HepG2 (cell line): ENCODE measurements around the gene STMN3. TPM values are rescaled to one million over a fixed set of nuclear protein-coding genes. Genes with fewer than 3 reads are reported as not detected.

ENCODE experiments used
- ATAC-seq: fragments of 200-7000 bp; cut with Tn5 transposase; 3 replicates; pipeline ENCODE4 v1.9.1; 2020; ENCODE audit warnings: mild to moderate bottlenecking, moderate library complexity
- BruUV-seq: library from RNA; stranded (reverse); fragments of 400-500 nt; replicated peaks from 2 replicates; lab custom pipeline; 2021; lab: Mats Ljungman, UMichigan
- CTCF ChIA-PET: fragments of 300-600 bp; formaldehyde crosslinking; extraction: SDS; loops from one replicate; lab custom pipeline; 2021; ENCODE audit warnings: low total read pairs, inconsistent platforms, low intra/inter-chr PET ratio; lab: Yijun Ruan, JAX
- POLR2A ChIA-PET: fragments of 350-600 bp; sonication (Branson Sonifier 250); formaldehyde crosslinking; loops from one replicate; lab custom pipeline; 2020; ENCODE audit warnings: antibody characterized with exemption, inconsistent platforms; lab: Yijun Ruan, JAX
- DNase-seq: peaks from one replicate; pipeline ENCODE4 v3.0.0-alpha.2; 2015; ENCODE audit warnings: low spot score
- FAIRE-seq: peaks from 3 replicates; lab custom pipeline; 2011; peaks lifted over from hg19 to GRCh38; lab: Jason Lieb, UNC
- H2AFZ ChIP-seq: one replicate; pipeline ENCODE4 v1.6.1; 2011; ENCODE audit warnings: low read length, inconsistent platforms
- H3K27ac ChIP-seq: fragments of 300-600 bp; 3 replicates; pipeline ENCODE4 v1.8.0; 2011; ENCODE audit warnings: mixed run types, mild to moderate bottlenecking, mixed read lengths, low read length, inconsistent platforms; ENCODE audit not compliant: insufficient read depth; ENCODE audit errors: extremely low read length
- H3K27me3 ChIP-seq, 2 experiments: fragments of 200-600 bp in 1 of 2; 2 replicates in 1 of 2; 3 replicates in 1 of 2; pipeline versions ENCODE4 v1.6.0 to v1.8.0; 2011; ENCODE audit warnings: low read length in 2 of 2, mild to moderate bottlenecking in 2 of 2, moderate library complexity in 2 of 2, inconsistent platforms in 1 of 2; ENCODE audit not compliant: insufficient read depth in 2 of 2, control insufficient read depth in 1 of 2
- H3K36me3 ChIP-seq, 2 experiments: fragments of 200-600 bp in 1 of 2; replicated peaks in 1 of 2; 2 replicates in 1 of 2; 3 replicates in 1 of 2; pipeline versions ENCODE4 v1.5.1 to v1.8.0; 2011; ENCODE audit warnings: low read length in 2 of 2, inconsistent platforms in 1 of 2; ENCODE audit not compliant: insufficient read depth in 2 of 2, control insufficient read depth in 1 of 2
- H3K4me1 ChIP-seq: 2 replicates; pipeline ENCODE4 v1.5.1; 2012; ENCODE audit warnings: low read length, inconsistent platforms; ENCODE audit not compliant: insufficient read depth
- H3K4me2 ChIP-seq: 2 replicates; pipeline ENCODE4 v1.6.0; 2011; ENCODE audit warnings: low read depth, low read length, inconsistent platforms
- H3K4me3 ChIP-seq, 3 experiments: fragments of 200-600 bp in 1 of 3; sonication (generic), shearing (Covaris generic) in 1 of 3; replicated peaks in 1 of 3; 2 replicates each; pipeline ENCODE4 v1.5.1; 2011 to 2016; ENCODE audit warnings: low read length in 3 of 3, inconsistent platforms in 2 of 3, low read depth in 2 of 3, mild to moderate bottlenecking in 2 of 3, control low read depth in 1 of 3, mixed read lengths in 1 of 3; ENCODE audit not compliant: insufficient read depth in 1 of 3
- H3K79me2 ChIP-seq: one replicate; pipeline ENCODE4 v1.6.1; 2011; ENCODE audit warnings: low read length, inconsistent platforms; ENCODE audit not compliant: insufficient read depth
- H3K9ac ChIP-seq: 2 replicates; pipeline ENCODE4 v1.6.0; 2011; ENCODE audit warnings: mild to moderate bottlenecking, low read depth, low read length, inconsistent platforms; ENCODE audit not compliant: insufficient read depth
- H3K9me3 ChIP-seq: 2 replicates; pipeline ENCODE4 v1.5.1; 2012; ENCODE audit warnings: mild to moderate bottlenecking, low read length
- H4K20me1 ChIP-seq: 2 replicates; pipeline ENCODE4 v1.6.0; 2011; ENCODE audit warnings: inconsistent platforms, mild to moderate bottlenecking, low read length, moderate library complexity; ENCODE audit not compliant: insufficient read depth
- EEA1 ChIP-seq: sonication (generic); formaldehyde crosslinking; IDR thresholded peaks from 2 replicates; pipeline ENCODE4 v1.5.1; 2020; ENCODE audit warnings: mild to moderate bottlenecking, missing genetic modification reagents, borderline replicate concordance
- GLI4 ChIP-seq: sonication (generic); formaldehyde crosslinking; IDR thresholded peaks from 2 replicates; pipeline ENCODE4 v1.5.1; 2020; ENCODE audit warnings: missing genetic modification reagents, mild to moderate bottlenecking, moderate library complexity, borderline replicate concordance
- MBNL3 ChIP-seq: fragments of 250-450 bp; sonication (Bioruptor Pico); conservative IDR thresholded peaks from 2 replicates; pipeline ENCODE4 v1.8.0; 2022; ENCODE audit warnings: mild to moderate bottlenecking, inconsistent platforms
- SP5 ChIP-seq: IDR thresholded peaks from 2 replicates; pipeline ENCODE4 v1.6.1; 2016; ENCODE audit warnings: low read depth, borderline replicate concordance
- ZNF768 ChIP-seq: sonication (generic); formaldehyde crosslinking; IDR thresholded peaks from 2 replicates; pipeline ENCODE4 v1.4.0; 2020; ENCODE audit warnings: missing genetic modification reagents
- WGBS: methylation state at CpG from one replicate; pipeline ENCODE4 v1.1.6; 2017; ENCODE audit warnings: low lambda C conversion rate; 5-methylcytosine and 5-hydroxymethylcytosine counted together
- in situ Hi-C: cut with HindIII; loops from 2 replicates; pipeline ENCODE4 v1.10.0; 2017; ENCODE audit warnings: low pct_unique_long_range_greater_than_20kb; ENCODE audit not compliant: extremely low pct_ligation_motif_present
- intact Hi-C: fragments of 100-400 bp; cut with micrococcal nuclease; formaldehyde crosslinking; loops from one replicate; pipeline ENCODE4 v1.10.0; 2022; ENCODE audit not compliant: unreplicated experiment
- polyA plus RNA-seq, 8 experiments: library from polyadenylated mRNA; depleted of rRNA in 3 of 8; stranded (reverse) in 7 of 8; unstranded in 1 of 8; fragments of >200 nt; fragmentation: Illumina TruSeq in 4 of 8; extraction: Trizol in 4 of 8; gene quantifications; 2 replicates each; pipeline versions ENCODE4 v1.2.1 to v1.2.3, GENCODE V29; 2011 to 2016; ENCODE audit warnings: low read depth in 4 of 8, missing spikeins in 1 of 8, mixed read lengths in 1 of 8; ENCODE audit not compliant: insufficient read depth in 1 of 8
- total RNA-seq, 5 experiments: library from RNA; depleted of rRNA; stranded (reverse); fragments of >200 nt; fragmentation: Illumina TruSeq; extraction: Trizol; gene quantifications; 2 replicates each; pipeline ENCODE4 v1.2.3, GENCODE V29; 2016; ENCODE audit warnings: low read depth in 1 of 5
- TF ChIP-seq, protein P1 (sequence below): sonication (generic); formaldehyde crosslinking; IDR thresholded peaks from 2 replicates; pipeline ENCODE4 v1.4.0; 2020; ENCODE audit warnings: missing genetic modification reagents
- TF ChIP-seq, protein P2 (sequence below): sonication (generic); formaldehyde crosslinking; IDR thresholded peaks from 2 replicates; pipeline ENCODE4 v1.5.1; 2020; ENCODE audit warnings: mild to moderate bottlenecking, missing genetic modification reagents, moderate library complexity
- TF ChIP-seq, protein P3 (sequence below): sonication (generic); formaldehyde crosslinking; IDR thresholded peaks from 2 replicates; pipeline ENCODE4 v1.5.0; 2020; ENCODE audit warnings: missing genetic modification reagents, mild to moderate bottlenecking, borderline replicate concordance

The STMN3 gene
- total and polyA plus RNA-seq, 2 of the 13 experiments (the other 11 are each of a cell fraction or from before 2014, with no cell fraction given) = 21.0 to 48.3 TPM

DNA sequence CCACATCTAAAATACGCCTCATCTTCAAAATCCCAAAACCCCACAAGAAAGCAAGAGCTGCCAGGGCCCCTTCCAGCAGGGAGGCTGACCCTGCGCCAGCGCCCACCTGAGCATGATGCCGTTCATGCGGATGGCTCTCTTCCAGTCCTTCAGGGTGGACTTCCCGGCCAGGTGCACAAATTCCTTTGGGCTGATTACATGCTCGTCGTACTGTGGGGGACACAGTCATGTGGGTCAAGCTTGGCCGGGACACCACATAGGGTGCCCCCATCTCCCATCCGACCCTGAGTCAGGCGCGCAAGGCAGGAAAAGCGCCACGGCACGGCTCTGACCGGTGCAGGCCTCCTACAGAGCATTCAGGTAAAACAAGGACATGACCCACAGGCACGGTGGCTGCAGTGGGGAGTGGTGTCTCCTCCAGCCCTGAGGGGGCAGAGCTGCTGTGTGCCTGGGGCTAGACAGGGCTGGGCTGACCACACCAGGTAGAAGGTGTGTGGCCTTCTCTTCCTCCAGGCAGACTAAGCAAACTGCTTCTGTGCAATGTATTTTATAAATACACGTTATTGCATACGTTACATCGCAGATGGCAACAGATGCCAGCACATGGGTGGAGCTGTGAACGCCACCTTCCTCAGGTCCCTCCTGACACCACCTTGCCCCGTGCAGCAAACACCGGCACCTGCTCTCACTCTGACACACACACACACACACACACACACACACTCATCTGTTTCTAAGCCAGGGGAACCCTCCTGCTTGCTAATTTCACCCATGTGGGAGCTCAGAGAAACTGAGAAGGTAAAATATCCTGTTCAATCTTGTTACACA is 55.4 kb downstream of the STMN3 start:
- no peaks in the 10 kb centered on the region for H3K79me2 ChIP-seq
- in situ Hi-C loops = no loop called here
- no peaks in the 10 kb centered on the region for H3K9me3 ChIP-seq
- H4K20me1 ChIP-seq = no peaks in the 10 kb centered on the region
- H2AFZ ChIP-seq = no peak overlapping the region
- H3K9ac ChIP-seq = no peak overlapping the region
- no peak overlapping the region for H3K4me3 ChIP-seq
- H3K4me2 ChIP-seq = no peak overlapping the region
- CTCF ChIA-PET = no interaction called here
- DNase-seq (no peak), ATAC-seq (no peak)
- TF ChIP-seq EEA1 (no peak), ZNF768 (CRISPR knock-in tag) (peak; percentile 34; the same call in 1 of the 2 replicates), GLI4 (CRISPR knock-in tag) (no peak), SP5 (CRISPR knock-in tag) (no peak), MBNL3 (CRISPR knock-in tag) (no peak)
- TF ChIP-seq, protein P1, sequence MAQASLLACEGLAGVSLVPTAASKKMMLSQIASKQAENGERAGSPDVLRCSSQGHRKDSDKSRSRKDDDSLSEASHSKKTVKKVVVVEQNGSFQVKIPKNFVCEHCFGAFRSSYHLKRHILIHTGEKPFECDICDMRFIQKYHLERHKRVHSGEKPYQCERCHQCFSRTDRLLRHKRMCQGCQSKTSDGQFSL (CRISPR knock-in tag) = no peak
- TF ChIP-seq, protein P2, sequence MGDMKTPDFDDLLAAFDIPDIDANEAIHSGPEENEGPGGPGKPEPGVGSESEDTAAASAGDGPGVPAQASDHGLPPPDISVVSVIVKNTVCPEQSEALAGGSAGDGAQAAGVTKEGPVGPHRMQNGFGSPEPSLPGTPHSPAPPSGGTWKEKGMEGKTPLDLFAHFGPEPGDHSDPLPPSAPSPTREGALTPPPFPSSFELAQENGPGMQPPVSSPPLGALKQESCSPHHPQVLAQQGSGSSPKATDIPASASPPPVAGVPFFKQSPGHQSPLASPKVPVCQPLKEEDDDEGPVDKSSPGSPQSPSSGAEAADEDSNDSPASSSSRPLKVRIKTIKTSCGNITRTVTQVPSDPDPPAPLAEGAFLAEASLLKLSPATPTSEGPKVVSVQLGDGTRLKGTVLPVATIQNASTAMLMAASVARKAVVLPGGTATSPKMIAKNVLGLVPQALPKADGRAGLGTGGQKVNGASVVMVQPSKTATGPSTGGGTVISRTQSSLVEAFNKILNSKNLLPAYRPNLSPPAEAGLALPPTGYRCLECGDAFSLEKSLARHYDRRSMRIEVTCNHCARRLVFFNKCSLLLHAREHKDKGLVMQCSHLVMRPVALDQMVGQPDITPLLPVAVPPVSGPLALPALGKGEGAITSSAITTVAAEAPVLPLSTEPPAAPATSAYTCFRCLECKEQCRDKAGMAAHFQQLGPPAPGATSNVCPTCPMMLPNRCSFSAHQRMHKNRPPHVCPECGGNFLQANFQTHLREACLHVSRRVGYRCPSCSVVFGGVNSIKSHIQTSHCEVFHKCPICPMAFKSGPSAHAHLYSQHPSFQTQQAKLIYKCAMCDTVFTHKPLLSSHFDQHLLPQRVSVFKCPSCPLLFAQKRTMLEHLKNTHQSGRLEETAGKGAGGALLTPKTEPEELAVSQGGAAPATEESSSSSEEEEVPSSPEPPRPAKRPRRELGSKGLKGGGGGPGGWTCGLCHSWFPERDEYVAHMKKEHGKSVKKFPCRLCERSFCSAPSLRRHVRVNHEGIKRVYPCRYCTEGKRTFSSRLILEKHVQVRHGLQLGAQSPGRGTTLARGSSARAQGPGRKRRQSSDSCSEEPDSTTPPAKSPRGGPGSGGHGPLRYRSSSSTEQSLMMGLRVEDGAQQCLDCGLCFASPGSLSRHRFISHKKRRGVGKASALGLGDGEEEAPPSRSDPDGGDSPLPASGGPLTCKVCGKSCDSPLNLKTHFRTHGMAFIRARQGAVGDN = peak; percentile 9; the same call in 1 of the 2 replicates
- TF ChIP-seq, protein P3, sequence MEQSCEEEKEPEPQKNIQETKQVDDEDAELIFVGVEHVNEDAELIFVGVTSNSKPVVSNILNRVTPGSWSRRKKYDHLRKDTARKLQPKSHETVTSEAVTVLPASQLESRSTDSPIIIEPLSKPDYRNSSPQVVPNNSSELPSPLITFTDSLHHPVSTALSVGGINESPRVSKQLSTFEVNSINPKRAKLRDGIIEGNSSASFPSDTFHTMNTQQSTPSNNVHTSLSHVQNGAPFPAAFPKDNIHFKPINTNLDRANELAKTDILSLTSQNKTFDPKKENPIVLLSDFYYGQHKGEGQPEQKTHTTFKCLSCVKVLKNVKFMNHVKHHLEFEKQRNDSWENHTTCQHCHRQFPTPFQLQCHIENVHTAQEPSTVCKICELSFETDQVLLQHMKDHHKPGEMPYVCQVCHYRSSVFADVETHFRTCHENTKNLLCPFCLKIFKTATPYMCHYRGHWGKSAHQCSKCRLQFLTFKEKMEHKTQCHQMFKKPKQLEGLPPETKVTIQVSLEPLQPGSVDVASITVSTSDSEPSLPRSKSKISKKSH (CRISPR knock-in tag) = peak; percentile 27; the same call in 1 of the 2 replicates
- TF ChIP-seq, all 625 proteins: peak for 3
- BruUV-seq = no TSS peak
- H3K27ac ChIP-seq = no peak overlapping the region
- no peaks in the 10 kb centered on the region for H3K4me1 ChIP-seq
- POLR2A ChIA-PET = no interaction called here
- intact Hi-C loops = no loop called here
- no peak for FAIRE-seq
- peaks cover 18 to 41% of the 10 kb centered on the region in 2 experiments for H3K36me3 ChIP-seq
- no peaks in the 10 kb centered on the region for H3K27me3 ChIP-seq
- WGBS = 90% methylated on average over 22 of the region's 23 CpGs
